ENCODE data around the gene EFCAB9. TPM values are rescaled to one million over a fixed set of nuclear protein-coding genes. Genes with fewer than 3 reads are reported as not detected.

The EFCAB9 gene
- total and polyA plus RNA-seq, 2 of the 13 experiments (the other 11 are each of a cell fraction or from before 2014, with no cell fraction given) = not detected

- TF ChIP-seq ZBTB49 (CRISPR knock-in tag; IDR thresholded peaks at IDR 0.05; ENCODE audit: borderline replicate concordance) (no peak), CREB1 (IDR thresholded peaks at IDR 0.05) (no peak), CREB1 (CRISPR knock-in tag; IDR thresholded peaks at IDR 0.05) (0 out of 2 replicates have a peak, but pooled peaks have one; percentile 19), ZNF724P (CRISPR knock-in tag; IDR thresholded peaks at IDR 0.05; ENCODE audit: borderline replicate concordance) (no peak), UBTF (CRISPR knock-in tag; IDR thresholded peaks at IDR 0.05) (no peak), ZKSCAN8 (CRISPR knock-in tag; IDR thresholded peaks at IDR 0.05; ENCODE audit: borderline replicate concordance) (no peak), HNF1A (IDR thresholded peaks at IDR 0.05; ENCODE audit: low read depth) (no peak), HNF1A (CRISPR knock-in tag; IDR thresholded peaks at IDR 0.05; ENCODE audit: borderline replicate concordance) (no peak), ZNF572 (CRISPR knock-in tag; IDR thresholded peaks at IDR 0.05) (no peak), ZNF546 (CRISPR knock-in tag; conservative IDR thresholded peaks at IDR 0.05) (no peak), ZNF3 (CRISPR knock-in tag; IDR thresholded peaks at IDR 0.05) (no peak), RARA (CRISPR knock-in tag; IDR thresholded peaks at IDR 0.05) (peak; percentile 27; the same call in 1 of the 2 replicates), MLX (CRISPR knock-in tag; IDR thresholded peaks at IDR 0.05) (no peak), ZNF768 (CRISPR knock-in tag; IDR thresholded peaks at IDR 0.05) (no peak), NRL (CRISPR knock-in tag; IDR thresholded peaks at IDR 0.05; ENCODE audit: borderline replicate concordance) (no peak), GPBP1L1 (CRISPR knock-in tag; IDR thresholded peaks at IDR 0.05) (no peak), ZNF792 (CRISPR knock-in tag; IDR thresholded peaks at IDR 0.05) (no peak), ZNF652 (CRISPR knock-in tag; IDR thresholded peaks at IDR 0.05; ENCODE audit: borderline replicate concordance, low read depth) (no peak), JUNB (CRISPR knock-in tag; IDR thresholded peaks at IDR 0.05; ENCODE audit: borderline replicate concordance) (no peak)
Measured at GRCh38 chr5:172235132-172235780, 41.3 kb downstream of the EFCAB9 start (continued).
